HG03575 (cell line): Measurements from ENCODE around the gene C1orf226.
"Not testable (repeated sequence)": the region's sequence is repeated elsewhere in the genome, so short reads cannot be mapped to it uniquely, and the experiment has no call there.

Experiments
- ATAC-seq: cut with Tn5 transposase; IDR thresholded peaks from one replicate; pipeline ENCODE4 v1.9.1; 2021; ENCODE audit not compliant: unreplicated experiment, insufficient number of reproducible peaks, low FRiP score; ENCODE audit errors: extremely low read depth

Gene C1orf226

DNA sequence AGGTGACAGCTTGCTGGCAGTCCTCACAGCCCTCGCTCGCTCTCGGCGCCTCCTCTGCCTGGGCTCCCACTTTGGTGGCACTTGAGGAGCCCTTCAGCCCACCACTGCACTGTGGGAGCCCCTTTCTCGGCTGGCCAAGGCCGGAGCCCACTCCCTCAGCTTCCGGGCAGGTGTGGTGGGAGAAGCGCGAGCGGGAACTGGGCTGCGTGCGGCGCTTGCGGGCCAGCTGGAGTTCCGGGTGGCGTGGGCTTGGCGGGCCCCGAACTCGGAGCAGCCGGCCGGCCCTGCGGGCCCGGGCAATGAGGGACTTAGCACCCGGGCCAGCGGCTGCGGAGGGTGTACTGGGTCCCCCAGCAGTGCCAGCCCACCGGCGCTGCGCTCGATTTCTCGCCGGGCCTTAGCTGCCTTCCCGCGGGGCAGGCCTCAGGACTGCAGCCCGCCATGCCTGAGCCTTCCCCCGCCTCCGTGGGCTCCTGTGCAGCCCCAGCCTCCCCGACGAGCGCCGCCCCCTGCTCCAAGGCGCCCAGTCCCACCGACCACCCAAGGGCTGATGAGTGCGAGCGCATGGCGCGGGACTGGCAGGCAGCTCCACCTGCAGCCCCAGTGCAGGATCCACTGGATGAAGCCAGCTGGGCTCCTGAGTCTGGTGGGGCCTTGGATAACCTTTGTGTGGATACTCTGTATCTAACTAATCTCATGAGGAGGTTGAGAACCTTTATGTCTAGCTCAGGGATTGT is 51.6 kb downstream of the C1orf226 start:
- ATAC-seq: not testable (repeated sequence)
